Glutamatergic neuron (in vitro differentiated cells): ENCODE data around the gene RBM27. TPM values are rescaled to one million over a fixed set of nuclear protein-coding genes. Genes with fewer than 3 reads are reported as not detected.

Experiments
- DNase-seq: peaks from one replicate; pipeline ENCODE4 v3.0.0; 2022
- H3K27ac Mint-ChIP-seq: one replicate; pipeline ENCODE4 v1.8.0; 2020; ENCODE audit warnings: mild to moderate bottlenecking, mixed read lengths, inconsistent platforms; ENCODE audit not compliant: unreplicated experiment
- H3K27me3 Mint-ChIP-seq: one replicate; pipeline ENCODE4 v1.8.0; 2020; ENCODE audit warnings: mild to moderate bottlenecking, moderate library complexity, mixed read lengths, inconsistent platforms; ENCODE audit not compliant: unreplicated experiment
- H3K36me3 Mint-ChIP-seq: one replicate; pipeline ENCODE4 v1.8.0; 2020; ENCODE audit warnings: mild to moderate bottlenecking, mixed read lengths, inconsistent platforms; ENCODE audit not compliant: unreplicated experiment
- H3K4me1 Mint-ChIP-seq: one replicate; pipeline ENCODE4 v1.8.0; 2020; ENCODE audit warnings: mild to moderate bottlenecking, low read depth, mixed read lengths, inconsistent platforms; ENCODE audit not compliant: unreplicated experiment
- H3K4me3 Mint-ChIP-seq: one replicate; pipeline ENCODE4 v1.8.0; 2020; ENCODE audit warnings: mild to moderate bottlenecking, mixed read lengths, inconsistent platforms; ENCODE audit not compliant: unreplicated experiment
- H3K9me3 Mint-ChIP-seq: one replicate; pipeline ENCODE4 v1.8.0; 2020; ENCODE audit warnings: mild to moderate bottlenecking, moderate library complexity, mixed read lengths, inconsistent platforms; ENCODE audit not compliant: unreplicated experiment
- total RNA-seq: library from RNA; stranded (reverse); fragmentation: NEBNext Ultra II Directional; extraction: Animal tissue kit (Norgen Biotek cat#: 25700); gene quantifications from one replicate; pipeline ENCODE4 v1.2.1, GENCODE V29; 2021; ENCODE audit not compliant: unreplicated experiment
- TF ChIP-seq, protein P1 (sequence below): fragments of 200-600 bp; sonication (generic); IDR thresholded peaks from one replicate; pipeline ENCODE4 v1.5.0; 2021; ENCODE audit not compliant: partially characterized antibody, unreplicated experiment

The RBM27 gene
- total RNA-seq, 1 donor from 2014 or later: 20.8 TPM

DNA sequence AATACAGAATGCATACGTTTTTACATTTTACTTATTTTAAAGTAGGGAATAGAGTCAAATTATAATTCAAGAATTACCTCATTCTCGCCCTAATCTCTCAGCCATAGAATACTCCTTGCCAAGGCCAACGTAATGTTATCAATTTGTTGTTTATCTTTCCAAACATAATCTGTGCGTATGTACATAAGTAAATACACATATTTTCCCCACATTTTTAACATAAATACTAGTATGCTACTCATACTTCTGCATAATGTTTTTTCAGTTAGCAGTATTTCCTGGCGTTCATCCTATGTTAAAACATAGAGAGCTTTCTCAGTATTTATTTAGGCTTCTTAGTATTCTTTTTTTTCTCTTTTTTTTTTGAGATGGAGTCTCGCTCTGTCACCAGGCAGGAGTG lies 28.8 kb downstream of the RBM27 start:
- TF ChIP-seq, protein P1, sequence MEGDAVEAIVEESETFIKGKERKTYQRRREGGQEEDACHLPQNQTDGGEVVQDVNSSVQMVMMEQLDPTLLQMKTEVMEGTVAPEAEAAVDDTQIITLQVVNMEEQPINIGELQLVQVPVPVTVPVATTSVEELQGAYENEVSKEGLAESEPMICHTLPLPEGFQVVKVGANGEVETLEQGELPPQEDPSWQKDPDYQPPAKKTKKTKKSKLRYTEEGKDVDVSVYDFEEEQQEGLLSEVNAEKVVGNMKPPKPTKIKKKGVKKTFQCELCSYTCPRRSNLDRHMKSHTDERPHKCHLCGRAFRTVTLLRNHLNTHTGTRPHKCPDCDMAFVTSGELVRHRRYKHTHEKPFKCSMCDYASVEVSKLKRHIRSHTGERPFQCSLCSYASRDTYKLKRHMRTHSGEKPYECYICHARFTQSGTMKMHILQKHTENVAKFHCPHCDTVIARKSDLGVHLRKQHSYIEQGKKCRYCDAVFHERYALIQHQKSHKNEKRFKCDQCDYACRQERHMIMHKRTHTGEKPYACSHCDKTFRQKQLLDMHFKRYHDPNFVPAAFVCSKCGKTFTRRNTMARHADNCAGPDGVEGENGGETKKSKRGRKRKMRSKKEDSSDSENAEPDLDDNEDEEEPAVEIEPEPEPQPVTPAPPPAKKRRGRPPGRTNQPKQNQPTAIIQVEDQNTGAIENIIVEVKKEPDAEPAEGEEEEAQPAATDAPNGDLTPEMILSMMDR: no peak
- H3K9me3 Mint-ChIP-seq: no peaks in the 10 kb centered on the region
- no peak overlapping the region for H3K4me3 Mint-ChIP-seq
- no peaks in the 10 kb centered on the region for H3K4me1 Mint-ChIP-seq
- no peak for DNase-seq
- no peaks in the 10 kb centered on the region for H3K36me3 Mint-ChIP-seq
- H3K27ac Mint-ChIP-seq: peak overlapping the region; percentile 33
- no peaks in the 10 kb centered on the region for H3K27me3 Mint-ChIP-seq

DNA sequence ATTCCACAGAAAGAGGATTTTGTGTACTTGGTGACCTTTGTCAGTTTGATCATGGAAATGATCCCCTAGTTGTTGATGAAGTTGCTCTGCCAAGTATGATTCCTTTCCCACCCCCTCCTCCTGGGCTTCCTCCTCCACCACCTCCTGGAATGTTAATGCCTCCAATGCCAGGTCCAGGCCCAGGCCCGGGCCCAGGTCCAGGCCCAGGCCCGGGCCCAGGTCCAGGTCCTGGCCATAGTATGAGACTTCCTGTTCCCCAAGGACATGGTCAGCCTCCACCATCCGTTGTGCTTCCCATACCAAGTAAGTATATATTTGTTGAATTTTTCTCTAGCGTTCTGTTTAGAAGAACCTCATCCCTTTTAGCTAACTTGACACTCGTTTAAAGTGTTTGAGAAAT lies 30.0 kb downstream of the RBM27 start:
- TF ChIP-seq, protein P1: no peak
- Mint-ChIP-seq H3K4me3 (no peak overlapping the region), H3K4me1 (no peaks in the 10 kb centered on the region), H3K27ac (no peak overlapping the region), H3K36me3 (no peaks in the 10 kb centered on the region), H3K27me3 (no peaks in the 10 kb centered on the region), H3K9me3 (no peaks in the 10 kb centered on the region)
- no peak for DNase-seq

DNA sequence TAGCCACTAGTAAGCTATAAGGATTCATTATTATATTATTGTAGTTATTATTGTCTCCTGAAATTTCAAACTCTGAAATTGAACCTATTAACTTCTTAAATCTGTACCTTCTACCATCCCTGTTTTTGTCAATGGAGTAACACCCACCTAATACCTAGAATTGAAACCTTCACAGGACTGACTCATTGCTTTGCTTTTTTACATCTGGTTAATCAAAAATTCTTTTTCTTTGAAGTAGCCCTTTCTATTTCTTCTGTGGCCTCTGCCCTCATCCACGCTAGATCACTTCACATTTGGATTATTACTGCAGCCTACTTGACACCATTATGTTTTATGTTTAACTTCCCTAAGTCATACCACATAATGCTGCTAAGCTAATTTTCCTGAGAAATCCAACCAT lies 35.6 kb downstream of the RBM27 start:
- Mint-ChIP-seq H3K27ac (no peak overlapping the region), H3K4me1 (no peaks in the 10 kb centered on the region)

DNA sequence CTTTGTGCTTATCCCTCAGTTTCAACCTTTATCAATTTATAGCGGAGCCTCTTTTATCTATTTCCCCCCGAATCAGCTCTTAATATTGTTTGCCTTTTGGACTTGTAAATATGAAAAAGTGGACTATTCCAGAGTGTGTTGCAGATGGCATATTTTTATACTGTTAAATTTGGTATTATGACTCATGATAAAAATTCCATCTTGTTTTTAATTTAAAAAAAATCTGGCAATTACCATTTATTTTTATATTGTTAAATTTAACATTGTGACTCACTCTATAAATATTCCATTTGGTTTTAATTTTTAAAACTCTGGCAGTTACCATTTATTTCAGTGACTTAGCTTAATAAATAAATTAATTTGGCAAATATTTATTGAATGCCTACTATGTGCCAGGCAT lies 37.5 kb downstream of the RBM27 start:
- Mint-ChIP-seq H3K9me3 (no peaks in the 10 kb centered on the region), H3K4me3 (no peak overlapping the region), H3K27me3 (no peaks in the 10 kb centered on the region), H3K36me3 (no peaks in the 10 kb centered on the region), H3K27ac (no peak overlapping the region), H3K4me1 (no peaks in the 10 kb centered on the region)
- DNase-seq: no peak
- TF ChIP-seq, protein P1: no peak

More for the DNA sequence above, 35.6 kb downstream of the RBM27 start:
- no peaks in the 10 kb centered on the region for H3K9me3 Mint-ChIP-seq
- TF ChIP-seq, protein P1: no peak
- no peak for DNase-seq
- no peaks in the 10 kb centered on the region for H3K27me3 Mint-ChIP-seq
- no peak overlapping the region for H3K4me3 Mint-ChIP-seq
- no peaks in the 10 kb centered on the region for H3K36me3 Mint-ChIP-seq

DNA sequence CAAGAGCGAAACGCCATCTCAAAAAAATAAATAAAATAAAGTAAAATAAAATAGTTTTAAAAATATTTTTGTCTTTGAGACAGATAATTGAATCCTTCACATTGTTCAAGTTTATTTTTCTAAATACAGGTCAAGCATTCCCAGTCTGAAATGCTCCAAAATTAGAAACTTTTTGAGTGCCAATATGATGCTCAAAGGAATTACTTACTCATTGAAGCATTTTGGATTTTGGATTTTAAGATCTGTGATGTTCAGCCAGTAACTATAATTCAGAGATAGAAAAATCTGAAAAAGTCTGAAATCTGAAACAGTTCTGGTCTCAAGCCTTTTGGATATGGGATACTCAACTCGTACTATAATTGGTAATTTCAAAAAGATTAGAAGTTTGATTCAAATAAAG lies 39.8 kb downstream of the RBM27 start:
- H3K4me1 Mint-ChIP-seq: no peaks in the 10 kb centered on the region
- TF ChIP-seq, protein P1: no peak
- no peaks in the 10 kb centered on the region for H3K36me3 Mint-ChIP-seq
- no peak overlapping the region for H3K4me3 Mint-ChIP-seq
- no peak for DNase-seq
- no peaks in the 10 kb centered on the region for H3K27me3 Mint-ChIP-seq
- H3K27ac Mint-ChIP-seq: no peak overlapping the region
- no peaks in the 10 kb centered on the region for H3K9me3 Mint-ChIP-seq
